ENCODE results near the gene NSD1. TPM values are rescaled to one million over a fixed set of nuclear protein-coding genes. Genes with fewer than 3 reads are reported as not detected.

NSD1 gene
- total and polyA plus RNA-seq, 9 of the 15 experiments (the other 6 are each of a cell fraction or from before 2014, with no cell fraction given) = 3.8 to 51.0 (median 24.7) TPM

DNA sequence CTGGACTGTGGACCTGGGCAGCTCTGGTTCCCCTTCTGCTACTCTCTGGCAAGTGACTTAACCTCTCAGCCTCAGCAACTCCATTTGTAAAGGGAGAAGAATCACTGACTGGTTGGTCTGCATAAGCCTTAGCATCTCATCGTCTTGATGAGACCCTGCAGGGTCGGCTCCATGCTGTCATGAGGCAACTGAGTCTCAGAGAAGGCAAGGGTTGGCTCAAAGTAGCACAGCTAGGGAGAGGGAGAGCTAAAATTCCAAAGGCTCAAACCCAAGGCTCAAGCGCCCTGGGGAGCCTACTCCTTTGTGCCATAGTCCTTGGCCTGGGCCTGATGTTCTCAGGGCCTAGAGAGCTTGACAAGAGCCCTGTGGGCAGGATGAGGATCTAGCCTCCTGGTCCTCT lies 42.3 kb upstream of the NSD1 start (continued):
- no peak for TF ChIP-seq BCL6 (CRISPR knock-in tag; IDR thresholded peaks at IDR 0.05)
- TF ChIP-seq RBM34 (IDR thresholded peaks at IDR 0.05; ENCODE audit: borderline replicate concordance, insufficient read depth, low read length) = no peak
- TF ChIP-seq ZNF699 (CRISPR knock-in tag; IDR thresholded peaks at IDR 0.05; ENCODE audit: insufficient replicate concordance) = no peak
- no peak for TF ChIP-seq ZNF695 (CRISPR knock-in tag; IDR thresholded peaks at IDR 0.05)
- no peak for TF ChIP-seq CBX2 (IDR thresholded peaks at IDR 0.05; ENCODE audit: insufficient read depth, low read length, poor library complexity, severe bottlenecking)
- TF ChIP-seq LCOR (CRISPR knock-in tag; IDR thresholded peaks at IDR 0.05) = no peak
- no peak for TF ChIP-seq ZKSCAN1 (IDR thresholded peaks at IDR 0.05; ENCODE audit: low read depth, low read length)

DNA sequence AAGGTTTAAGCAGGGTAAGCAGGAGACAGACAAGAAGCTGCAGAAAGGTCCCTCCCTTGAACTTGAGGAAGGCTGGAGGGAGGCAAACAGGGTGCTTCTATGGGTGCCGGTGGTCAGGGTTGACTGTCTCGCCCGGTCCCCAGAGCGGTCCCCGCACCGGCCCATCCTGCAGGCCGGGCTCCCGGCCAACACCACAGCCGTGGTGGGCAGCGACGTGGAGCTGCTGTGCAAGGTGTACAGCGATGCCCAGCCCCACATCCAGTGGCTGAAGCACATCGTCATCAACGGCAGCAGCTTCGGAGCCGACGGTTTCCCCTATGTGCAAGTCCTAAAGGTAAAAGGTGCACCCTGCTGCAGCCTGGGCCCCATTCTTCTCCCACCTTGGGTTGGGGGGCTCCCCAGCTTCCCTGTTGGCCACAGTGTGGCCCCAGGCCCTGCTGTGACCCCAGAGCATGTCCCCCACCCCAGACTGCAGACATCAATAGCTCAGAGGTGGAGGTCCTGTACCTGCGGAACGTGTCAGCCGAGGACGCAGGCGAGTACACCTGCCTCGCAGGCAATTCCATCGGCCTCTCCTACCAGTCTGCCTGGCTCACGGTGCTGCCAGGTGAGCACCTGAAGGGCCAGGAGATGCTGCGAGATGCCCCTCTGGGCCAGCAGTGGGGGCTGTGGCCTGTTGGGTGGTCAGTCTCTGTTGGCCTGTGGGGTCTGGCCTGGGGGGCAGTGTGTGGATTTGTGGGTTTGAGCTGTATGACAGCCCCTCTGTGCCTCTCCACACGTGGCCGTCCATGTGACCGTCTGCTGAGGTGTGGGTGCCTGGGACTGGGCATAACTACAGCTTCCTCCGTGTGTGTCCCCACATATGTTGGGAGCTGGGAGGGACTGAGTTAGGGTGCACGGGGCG lies 41.1 kb upstream of the NSD1 start:
- Histone ChIP-seq H3K79me2 (ENCODE audit: control insufficient read depth, insufficient read depth, low read length) (peaks cover 3% of the 10 kb centered on the region; the same call in 2 of the 3 replicates), H3K36me3 (ENCODE audit: control insufficient read depth, insufficient read depth, low read length) (peaks cover 5% of the 10 kb centered on the region; the same call in 2 of the 3 replicates), H3K4me2 (ENCODE audit: insufficient read depth, low read length) (no peak overlapping the region), H4K20me1 (replicated peaks; ENCODE audit: control insufficient read depth, insufficient read depth, low read length) (no peaks in the 10 kb centered on the region), H3K9me1 (ENCODE audit: control insufficient read depth, insufficient read depth, low read length) (no peaks in the 10 kb centered on the region), H3K9ac (ENCODE audit: insufficient read depth in 1 of 2, low read depth in 2 of 2, low read length in 2 of 2) (no peak overlapping the region), H3K27me3 (ENCODE audit: control insufficient read depth in 2 of 2, insufficient read depth in 2 of 2, low read length in 2 of 2) (no peaks in the 10 kb centered on the region), H2AFZ (ENCODE audit: low read depth, low read length) (no peak overlapping the region), H3K4me3 (no peak overlapping the region), H3K4me1 (replicated peaks in 1 of 2; ENCODE audit: control insufficient read depth in 2 of 2, insufficient read depth in 2 of 2, low read length in 2 of 2) (peaks cover 12 to 51% of the 10 kb centered on the region in 2 experiments; a peak in 3 of 5 replicates), H3K27ac (ENCODE audit: extremely low read depth, low read depth, low read length) (no peak overlapping the region), H3K9me3 (replicated peaks; ENCODE audit: control insufficient read depth, insufficient read depth, low read depth, low read length) (no peaks in the 10 kb centered on the region)
- ChIA-PET POLR2A (interaction anchor here (0.6 to 1.0 kb wide), 5 partner anchors 12 to 475 kb away, joined by 3 to 4 read pairs (median 3); no protein-coding TSS in a partner anchor), CTCF (ENCODE audit: low intra/inter-chr PET ratio) (no interaction called here)
- 81% methylated on average over 23 of the region's 32 CpGs for WGBS (ENCODE audit: insufficient coverage, low coverage, missing lambda C conversion rate)
- BruUV-seq (replicated peaks) = no TSS peak
- intact Hi-C loops (cut with micrococcal nuclease) (no loop called here), in situ Hi-C loops (cut with MboI) (no loop called here)
- ATAC-seq = no peak
- DNase-seq (ENCODE audit: extremely low read depth in 1 of 4, low spot score in 3 of 4) = no peak
- TF ChIP-seq ZBTB1 (CRISPR knock-in tag; IDR thresholded peaks at IDR 0.05; ENCODE audit: borderline replicate concordance, low read depth) = no peak
- peak; percentile 26; the same call in 1 of the 2 replicates for TF ChIP-seq POLR2G (IDR thresholded peaks at IDR 0.05; ENCODE audit: low read depth, low read length)
- FAIRE-seq = no peak

Measured in K562 (cell line).